GM18867 (cell line): Measurements from ENCODE around the gene MAP2K7.
"Not testable (repeated sequence)": the region's sequence is repeated elsewhere in the genome, so short reads cannot be mapped to it uniquely, and the experiment has no call there.

ENCODE experiments used
- ATAC-seq: cut with Tn5 transposase; IDR thresholded peaks from one replicate; pipeline ENCODE4 v1.9.1; 2021; ENCODE audit warnings: mild to moderate bottlenecking, moderate library complexity; ENCODE audit not compliant: unreplicated experiment

Gene MAP2K7

GRCh38 chr19:7903244-7904073 lies at the start of gene MAP2K7:
Gene MAP2K7, plus strand, starts transcription at chr19:7903877. Its CDS starts 68 bp downstream, at chr19:7903945.
- ATAC-seq = peak; percentile 81

- no peak for ATAC-seq
These were observed 48.1 kb upstream of the MAP2K7 start for GRCh38 chr19:7855426-7856108.

- ATAC-seq = no peak
These were observed 47.5 kb upstream of the MAP2K7 start for GRCh38 chr19:7856109-7856591.

GRCh38 chr19:7856679-7857663 lies 46.7 kb upstream of the MAP2K7 start:
- no peak for ATAC-seq

GRCh38 chr19:7857727-7858108 lies 46.0 kb upstream of the MAP2K7 start:
- no peak for ATAC-seq

GRCh38 chr19:7858109-7858770 lies 45.4 kb upstream of the MAP2K7 start:
- no peak for ATAC-seq

GRCh38 chr19:7859087-7859486 lies 44.6 kb upstream of the MAP2K7 start:
- ATAC-seq = not testable (repeated sequence)

GRCh38 chr19:7859831-7860713 lies 43.6 kb upstream of the MAP2K7 start:
- no peak for ATAC-seq

GRCh38 chr19:7860714-7861618 lies 42.7 kb upstream of the MAP2K7 start:
- ATAC-seq = no peak

GRCh38 chr19:7861619-7862412 lies 41.9 kb upstream of the MAP2K7 start:
- no peak for ATAC-seq

GRCh38 chr19:7862413-7862951 lies 41.2 kb upstream of the MAP2K7 start:
- no peak for ATAC-seq

- ATAC-seq = no peak
These were observed 40.3 kb upstream of the MAP2K7 start for GRCh38 chr19:7863157-7863970.

GRCh38 chr19:7863971-7864689 lies 39.5 kb upstream of the MAP2K7 start:
- no peak for ATAC-seq

- ATAC-seq = no peak
These were observed 39.0 kb upstream of the MAP2K7 start for GRCh38 chr19:7864690-7865074.

- no peak for ATAC-seq
These were observed 38.3 kb upstream of the MAP2K7 start for GRCh38 chr19:7865262-7865911.
